Adipose tissue (tissue), 3 donors: ENCODE data around the gene TBC1D12. TPM values are rescaled to one million over a fixed set of nuclear protein-coding genes. Genes with fewer than 3 reads are reported as not detected.

Source experiments
- H3K27ac ChIP-seq: one replicate; pipeline ENCODE4 v1.5.1; 2013; ENCODE audit warnings: low read depth, low read length
- WGBS, 3 donors: extraction: QIAGEN DNeasy Blood & Tissue Kit; methylation state at CpG; one replicate each; pipeline ENCODE4 v1.1.7; 2013; 5-methylcytosine and 5-hydroxymethylcytosine counted together
- polyA plus RNA-seq, 3 donors: library from polyadenylated mRNA; stranded (reverse); fragments of 200-250 nt; gene quantifications; one replicate each; pipeline ENCODE4 v1.2.3, GENCODE V29; 2013
- donor health status: healthy with polysubstance abuse.
- donor health status: Bipolar disorder and iron deficiency.
- donor health status: healthy.

The TBC1D12 gene
- polyA plus RNA-seq, 3 donors: 2.9 to 7.6 (median 4.1) TPM

DNA sequence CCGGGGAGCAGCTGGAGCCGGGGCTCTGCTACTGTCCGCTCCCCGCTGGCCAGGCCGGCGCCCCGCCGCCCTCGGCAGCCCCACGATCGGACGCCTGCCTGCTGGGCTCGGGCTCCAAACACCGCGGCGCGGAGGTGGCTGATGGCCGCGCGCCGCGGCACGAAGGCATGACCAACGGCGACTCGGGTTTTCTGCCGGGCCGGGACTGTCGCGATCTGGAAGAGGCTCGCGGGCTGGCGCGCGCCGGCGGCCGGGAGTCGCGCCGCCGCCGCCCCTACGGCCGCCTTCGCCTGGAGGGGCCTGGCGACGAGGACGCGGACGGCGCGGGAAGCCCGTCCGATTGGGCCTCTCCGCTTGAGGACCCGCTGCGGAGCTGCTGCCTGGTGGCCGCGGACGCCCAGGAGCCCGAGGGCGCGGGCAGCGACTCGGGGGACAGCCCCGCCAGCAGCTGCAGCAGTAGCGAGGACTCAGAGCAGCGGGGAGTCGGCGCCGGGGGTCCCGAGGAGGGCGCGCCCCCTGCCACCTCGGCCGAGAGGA lies 570 bp downstream of the TBC1D12 start:
- peak overlapping the region; percentile 86 for H3K27ac ChIP-seq
- WGBS, 3 donors: 0 to 1% (median 1%) methylated on average over 66 to 77 of the region's 77 CpGs

DNA sequence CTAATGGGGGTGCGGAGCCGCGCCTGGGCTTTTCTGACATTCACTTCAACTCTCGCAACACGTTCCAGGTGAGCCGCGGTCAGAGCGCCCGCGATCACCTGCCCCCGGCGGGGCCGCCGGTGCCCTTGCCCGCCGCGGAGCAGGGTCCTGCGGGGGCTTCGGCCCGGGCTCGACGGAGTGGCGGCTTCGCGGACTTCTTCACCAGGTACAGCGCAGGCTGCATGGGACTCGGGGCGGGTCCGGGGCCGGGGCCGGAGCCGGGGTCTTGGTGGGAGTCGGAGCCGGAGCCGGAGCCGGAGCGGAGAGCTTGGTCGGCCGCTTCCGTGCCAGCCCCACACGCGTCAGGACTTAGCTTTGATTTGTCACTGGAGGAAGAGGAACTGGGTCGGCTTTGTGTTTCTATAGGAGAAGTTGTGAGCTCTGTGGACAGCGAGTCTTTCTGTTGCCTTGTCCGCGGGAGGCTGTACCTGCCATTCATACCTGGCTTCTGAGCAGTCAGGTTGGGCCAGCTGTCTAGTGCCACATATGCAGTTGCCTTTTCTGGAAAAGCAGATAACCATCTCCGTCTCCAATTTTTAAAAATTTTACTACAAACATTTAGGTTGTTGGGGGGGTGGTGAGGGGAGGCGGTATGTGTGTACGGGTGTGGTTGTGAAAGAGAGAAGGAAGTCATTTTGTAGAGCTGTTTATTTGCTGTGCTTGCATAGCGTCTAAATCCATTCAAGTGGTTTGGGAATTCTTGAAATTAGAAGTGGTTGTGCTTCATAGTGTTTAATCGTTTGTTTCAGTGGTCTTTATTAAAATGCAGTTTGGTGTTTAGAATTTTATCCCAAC lies 1.3 kb downstream of the TBC1D12 start:
- H3K27ac ChIP-seq: peak overlapping the region; percentile 86
- 0 to 1% (median 1%) methylated on average over 37 to 51 of the region's 51 CpGs for WGBS, 3 donors

DNA sequence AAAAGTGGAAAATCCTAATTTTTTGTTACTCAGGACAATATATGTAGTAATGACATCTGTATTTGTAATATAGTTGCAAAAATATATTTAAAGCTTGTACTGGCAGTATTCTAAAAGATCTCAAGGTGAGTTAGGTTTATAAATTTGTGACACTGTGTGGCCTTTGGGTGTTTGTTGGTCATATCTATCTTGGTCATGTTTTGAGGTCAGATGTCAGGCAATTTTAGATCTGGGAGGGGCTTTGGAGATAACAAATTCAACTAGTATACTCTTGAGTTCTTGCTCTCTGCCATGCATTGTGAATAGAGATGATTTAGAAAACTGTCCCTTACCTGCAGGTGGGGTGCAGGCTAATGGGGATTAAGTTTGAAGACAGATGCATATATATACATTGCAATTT lies 3.1 kb downstream of the TBC1D12 start:
- no peak overlapping the region for H3K27ac ChIP-seq

DNA sequence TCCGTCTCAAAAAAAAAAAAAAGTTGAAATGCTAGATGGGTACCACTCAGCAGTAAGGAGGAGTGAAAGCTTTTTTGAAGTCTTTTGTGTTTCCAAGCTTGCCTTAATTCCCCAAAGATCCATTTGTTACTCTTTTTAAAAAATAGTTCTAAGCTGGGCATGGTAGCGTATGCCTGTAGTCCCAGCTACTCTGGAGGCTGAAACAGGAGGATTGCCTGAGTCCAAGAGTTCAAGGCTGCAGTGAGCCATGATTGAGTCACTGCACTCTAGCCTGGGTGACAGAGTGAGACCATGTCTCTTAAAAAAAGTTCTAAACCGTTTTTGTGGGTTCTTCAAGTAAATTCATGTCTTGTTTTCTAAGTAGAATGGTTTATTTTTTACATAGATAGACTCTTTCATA lies 5.3 kb downstream of the TBC1D12 start:
- 75 to 82% (median 75%) methylated on average over 3 of the region's 3 CpGs for WGBS, 3 donors
- no peak overlapping the region for H3K27ac ChIP-seq

DNA sequence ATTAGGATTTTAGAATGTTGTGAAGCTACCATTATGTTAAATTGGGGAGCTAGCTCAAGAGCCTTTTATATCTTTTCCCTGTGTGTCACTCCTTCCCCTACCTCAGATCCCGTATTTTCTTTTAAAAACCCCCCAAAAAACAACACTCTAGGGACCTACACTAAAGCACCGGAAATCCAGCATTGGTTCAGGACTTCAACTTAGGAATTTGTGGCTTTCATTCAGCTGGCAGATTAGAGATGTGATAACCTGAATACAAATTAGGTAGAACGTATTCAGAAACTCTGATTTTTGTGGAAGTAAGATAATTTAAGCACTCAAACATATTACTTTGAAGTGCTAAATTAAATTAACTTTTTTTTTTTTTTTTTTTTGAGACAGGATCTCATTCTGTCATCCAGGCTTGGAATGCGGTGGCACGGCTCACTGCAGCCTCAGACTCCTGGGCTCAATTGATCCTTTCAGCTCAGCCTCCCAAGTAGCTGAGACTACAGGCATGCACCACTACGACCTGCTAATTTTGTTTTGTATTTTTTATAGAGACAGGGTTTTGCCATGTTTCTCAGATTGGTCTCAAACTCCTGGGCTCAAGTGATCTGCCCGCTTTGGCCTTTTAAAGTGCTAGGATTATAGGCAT lies 6.8 kb downstream of the TBC1D12 start:
- no peak overlapping the region for H3K27ac ChIP-seq
- WGBS, 3 donors: 55 to 65% (median 57%) methylated on average over 7 of the region's 7 CpGs

DNA sequence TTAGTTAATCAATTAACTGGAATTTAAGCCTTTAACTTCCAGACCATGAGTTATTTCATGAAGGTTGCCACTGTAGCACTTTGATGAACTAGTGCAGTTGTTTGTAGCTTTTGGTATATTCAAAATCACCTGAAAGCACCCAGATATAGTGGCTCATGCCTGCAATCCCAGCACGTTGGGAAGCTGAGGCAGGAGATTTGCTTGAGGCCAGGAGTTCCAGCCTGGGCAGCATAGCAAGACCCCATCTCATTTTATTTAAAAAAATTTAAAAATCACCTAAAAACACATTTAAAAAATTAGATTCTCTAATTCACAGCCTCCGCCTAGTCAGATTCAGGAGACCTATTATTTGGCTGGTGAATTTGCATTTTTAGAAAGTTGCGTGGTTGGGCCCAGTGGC lies 9.0 kb downstream of the TBC1D12 start:
- WGBS, 3 donors: 92 to 99% (median 98%) methylated on average over 3 of the region's 3 CpGs
- H3K27ac ChIP-seq: no peak overlapping the region

DNA sequence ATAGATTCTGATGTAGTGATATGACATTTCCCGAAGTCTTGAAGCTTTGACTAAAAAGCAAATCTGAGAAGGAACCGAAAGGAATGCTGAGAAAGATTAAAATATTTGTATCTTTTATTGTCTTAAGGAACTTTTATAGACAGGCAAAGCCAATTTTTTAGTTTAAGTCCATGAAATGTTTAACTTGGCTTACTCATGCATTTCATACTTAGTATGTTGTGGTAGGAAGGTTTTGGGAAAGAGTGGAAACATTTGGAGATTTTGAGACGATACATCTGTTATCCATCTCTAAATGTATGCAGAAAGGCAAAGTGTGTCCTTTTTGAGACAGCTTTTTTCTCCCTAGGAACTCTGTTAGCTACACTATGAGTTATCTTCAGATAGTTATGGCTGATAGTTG lies 10.1 kb downstream of the TBC1D12 start:
- no peak overlapping the region for H3K27ac ChIP-seq
- 56 to 75% (median 72%) methylated on average over 3 of the region's 3 CpGs for WGBS, 3 donors

DNA sequence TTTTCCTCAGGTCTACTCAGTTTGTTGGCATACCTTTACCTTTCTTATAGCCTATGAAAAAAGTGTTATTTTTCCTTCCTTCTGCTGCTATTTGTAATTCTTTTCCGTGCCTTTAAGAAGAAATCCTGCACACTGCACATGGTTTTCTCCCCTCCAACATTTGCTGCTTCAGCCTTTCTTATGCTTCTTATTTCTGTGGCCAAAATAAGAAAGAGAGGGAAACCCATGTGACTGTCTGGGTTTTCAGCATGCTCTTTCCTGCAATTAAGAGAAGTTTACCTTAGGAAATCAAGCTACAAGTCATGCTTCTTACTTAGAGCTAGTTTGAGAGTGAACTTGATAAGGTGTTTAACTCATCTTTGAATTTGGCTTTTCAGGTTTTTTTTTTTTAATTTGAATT lies 11.0 kb downstream of the TBC1D12 start:
- 31 to 64% (median 43%) methylated on average over 1 of the region's 1 CpG for WGBS, 3 donors
- H3K27ac ChIP-seq: no peak overlapping the region

DNA sequence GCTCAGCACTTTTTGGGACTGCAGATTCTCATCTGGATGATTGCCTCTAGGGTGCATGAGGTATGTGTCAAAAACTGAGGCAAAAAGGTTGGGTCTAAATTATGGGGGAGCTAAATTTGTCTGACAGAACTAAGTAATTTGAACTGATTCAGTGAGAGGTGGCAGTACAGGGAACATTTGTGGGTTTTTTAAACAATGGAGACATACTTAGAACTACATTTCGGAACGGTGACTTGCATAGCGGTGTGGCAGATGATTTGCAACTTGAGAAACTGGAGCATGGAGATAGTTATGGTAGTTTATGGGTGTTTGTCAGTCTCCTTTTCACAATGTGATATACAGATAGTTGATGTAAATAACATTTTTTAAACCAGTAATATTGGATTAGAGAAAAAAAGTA lies 14.6 kb downstream of the TBC1D12 start:
- 86 to 92% (median 87%) methylated on average over 3 of the region's 3 CpGs for WGBS, 3 donors

DNA sequence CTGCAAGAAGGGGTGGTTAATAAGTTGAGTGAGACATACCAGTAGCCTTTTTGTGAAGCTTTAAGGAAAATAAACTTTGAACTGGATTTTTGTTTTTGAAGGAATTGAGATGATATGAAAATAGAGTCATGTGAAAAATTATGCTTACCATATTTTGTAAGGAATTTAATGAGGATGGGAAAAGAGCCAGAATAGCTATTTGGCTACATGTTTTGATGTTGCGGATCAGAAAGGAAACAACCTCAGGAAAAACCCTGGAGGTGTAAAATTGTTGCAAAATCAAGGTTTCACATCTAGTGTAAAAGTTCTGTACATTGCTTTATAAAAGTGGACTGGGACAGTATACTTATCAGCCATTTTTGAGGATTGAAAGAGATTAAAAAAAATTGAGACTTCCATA lies 15.0 kb downstream of the TBC1D12 start:
- H3K27ac ChIP-seq: no peak overlapping the region
- 57 to 82% (median 61%) methylated on average over 1 of the region's 1 CpG for WGBS, 3 donors

More for the DNA sequence above, 14.6 kb downstream of the TBC1D12 start:
- H3K27ac ChIP-seq: no peak overlapping the region

DNA sequence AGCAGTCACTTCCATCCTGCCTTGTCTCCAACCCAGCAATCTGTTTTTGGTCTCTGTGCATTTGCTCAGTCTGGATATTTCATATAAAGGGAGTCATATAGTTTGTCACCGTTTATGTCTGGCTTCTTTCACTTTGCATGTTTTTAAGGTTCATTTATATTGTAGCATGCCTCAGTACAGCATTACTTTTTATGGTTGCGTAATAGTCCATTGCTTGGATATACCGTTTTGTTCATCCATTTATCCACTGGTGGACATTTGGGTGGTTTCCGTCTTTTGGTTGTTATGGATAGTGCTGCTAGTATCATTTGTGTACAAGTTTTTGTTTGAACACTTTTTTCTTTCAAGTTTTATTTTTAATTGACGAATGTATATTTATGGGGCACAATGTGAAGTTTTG lies 18.2 kb downstream of the TBC1D12 start:
- H3K27ac ChIP-seq: no peak overlapping the region
- WGBS, 3 donors: 96 to 98% (median 97%) methylated on average over 5 of the region's 5 CpGs

DNA sequence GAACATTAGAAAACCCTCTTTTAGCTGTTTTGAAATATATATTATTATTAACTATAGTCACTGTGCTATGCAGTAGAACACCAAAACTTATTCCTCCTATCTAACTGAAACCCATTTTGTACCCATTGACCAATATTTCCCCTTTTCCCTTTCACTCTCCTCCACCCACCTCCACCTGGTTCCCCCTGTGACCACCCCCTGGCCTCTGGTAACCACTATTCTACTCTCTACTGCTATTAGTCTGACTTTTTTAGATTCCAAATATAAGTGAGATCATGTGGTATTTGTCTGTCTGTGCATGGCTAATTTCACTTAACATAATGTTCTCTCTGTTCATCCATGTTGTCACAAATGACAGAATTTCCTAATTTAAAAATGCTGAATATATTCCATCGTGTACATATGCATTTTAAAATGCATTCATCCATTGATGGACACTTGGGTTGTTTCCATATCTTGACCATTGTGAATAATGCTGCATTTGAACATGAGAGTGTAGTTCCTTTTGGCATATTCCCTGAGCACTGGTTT lies 18.7 kb downstream of the TBC1D12 start:
- H3K27ac ChIP-seq: no peak overlapping the region
- WGBS, 3 donors: 44 to 62% (median 60%) methylated on average over 1 of the region's 1 CpG

DNA sequence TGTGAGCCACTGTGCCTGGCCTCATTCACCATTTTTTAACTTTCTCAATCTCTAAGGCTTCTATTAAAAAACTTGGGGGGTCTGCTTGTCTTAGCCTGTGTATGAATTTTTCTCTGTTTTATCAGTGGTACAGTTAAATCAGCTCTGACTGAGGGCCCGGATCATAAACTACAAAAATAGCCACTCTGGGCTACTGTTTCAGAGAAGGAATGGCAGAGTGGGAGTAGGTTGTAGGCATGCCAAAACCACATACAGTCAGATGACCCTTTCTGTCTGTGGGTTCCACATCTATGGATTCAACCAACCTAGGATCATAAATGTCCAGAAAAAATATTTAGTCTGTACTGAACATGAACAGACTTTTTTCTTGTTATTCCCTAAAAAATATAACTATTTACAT lies 21.3 kb downstream of the TBC1D12 start:
- 35 to 76% (median 50%) methylated on average over 1 of the region's 1 CpG for WGBS, 3 donors
- no peak overlapping the region for H3K27ac ChIP-seq

DNA sequence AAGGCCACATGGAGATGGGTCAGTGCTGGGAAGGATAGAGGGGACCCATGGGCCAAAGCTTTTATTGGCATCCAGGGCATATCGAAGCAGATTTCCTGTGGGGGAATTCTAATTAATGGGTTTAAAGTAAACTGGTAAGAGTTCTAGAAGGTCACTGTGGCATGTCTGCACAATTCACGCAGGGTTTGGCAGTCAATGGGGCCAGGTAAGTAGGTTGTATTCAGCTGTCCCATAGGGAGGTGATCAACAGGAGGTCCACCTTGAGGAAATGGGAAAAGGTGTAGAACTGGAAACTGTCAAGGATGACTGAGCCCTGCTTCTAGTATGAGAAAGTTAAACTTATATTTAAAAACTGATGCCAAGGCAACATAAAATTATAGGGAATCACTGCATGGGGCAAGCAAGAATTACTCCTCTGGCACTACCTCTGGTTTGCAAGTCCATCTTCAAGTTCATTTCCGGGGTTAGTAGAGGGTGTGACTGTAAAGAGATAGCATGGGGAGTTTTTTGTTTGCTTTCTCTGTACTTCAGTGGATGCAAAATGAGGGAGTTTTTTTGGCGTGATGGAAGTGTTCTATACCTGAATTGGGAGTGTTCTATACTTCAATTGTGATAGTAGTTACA lies 22.5 kb downstream of the TBC1D12 start:
- 90 to 93% (median 92%) methylated on average over 4 of the region's 4 CpGs for WGBS, 3 donors

DNA sequence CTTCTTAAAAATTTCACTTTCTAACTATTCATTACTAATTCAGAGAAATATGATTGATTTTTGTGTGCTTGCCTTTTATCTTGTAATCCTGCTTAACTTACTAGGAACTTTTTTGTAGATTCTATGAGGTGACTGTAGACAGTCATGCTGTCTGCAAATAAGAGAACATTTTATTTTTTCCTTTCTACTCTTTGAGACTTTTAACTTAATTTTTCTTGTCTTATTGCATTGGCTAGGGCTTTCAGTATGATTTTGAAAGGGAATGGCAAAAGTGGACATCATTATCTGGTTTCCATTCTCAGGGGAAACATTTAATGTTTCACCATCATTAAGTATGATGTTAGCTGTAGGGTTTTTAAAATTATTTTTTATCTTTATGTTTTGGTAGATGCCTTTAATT lies 23.6 kb downstream of the TBC1D12 start:
- H3K27ac ChIP-seq: no peak overlapping the region

More for the DNA sequence above, 22.5 kb downstream of the TBC1D12 start:
- H3K27ac ChIP-seq: no peak overlapping the region

DNA sequence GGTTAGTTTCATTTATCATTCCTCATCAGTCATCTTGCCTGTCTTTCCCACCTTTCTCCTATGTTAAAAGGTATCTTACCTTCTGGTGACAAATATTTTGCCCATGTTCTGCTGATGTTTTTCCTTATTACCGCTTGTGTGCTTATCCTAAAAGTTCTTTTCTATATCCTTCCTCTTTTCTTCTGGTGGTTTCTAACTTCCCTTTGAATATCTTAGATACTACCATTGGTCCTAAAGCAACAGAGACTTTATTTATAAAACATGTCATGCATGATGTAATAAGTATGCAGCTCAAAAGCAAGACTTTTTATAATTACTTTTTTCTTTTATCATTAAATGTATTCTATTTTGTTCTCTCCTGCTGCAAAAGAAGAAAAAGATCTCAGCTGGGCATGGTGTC lies 24.8 kb downstream of the TBC1D12 start:
- no peak overlapping the region for H3K27ac ChIP-seq
- 45 to 89% (median 76%) methylated on average over 1 of the region's 1 CpG for WGBS, 3 donors

DNA sequence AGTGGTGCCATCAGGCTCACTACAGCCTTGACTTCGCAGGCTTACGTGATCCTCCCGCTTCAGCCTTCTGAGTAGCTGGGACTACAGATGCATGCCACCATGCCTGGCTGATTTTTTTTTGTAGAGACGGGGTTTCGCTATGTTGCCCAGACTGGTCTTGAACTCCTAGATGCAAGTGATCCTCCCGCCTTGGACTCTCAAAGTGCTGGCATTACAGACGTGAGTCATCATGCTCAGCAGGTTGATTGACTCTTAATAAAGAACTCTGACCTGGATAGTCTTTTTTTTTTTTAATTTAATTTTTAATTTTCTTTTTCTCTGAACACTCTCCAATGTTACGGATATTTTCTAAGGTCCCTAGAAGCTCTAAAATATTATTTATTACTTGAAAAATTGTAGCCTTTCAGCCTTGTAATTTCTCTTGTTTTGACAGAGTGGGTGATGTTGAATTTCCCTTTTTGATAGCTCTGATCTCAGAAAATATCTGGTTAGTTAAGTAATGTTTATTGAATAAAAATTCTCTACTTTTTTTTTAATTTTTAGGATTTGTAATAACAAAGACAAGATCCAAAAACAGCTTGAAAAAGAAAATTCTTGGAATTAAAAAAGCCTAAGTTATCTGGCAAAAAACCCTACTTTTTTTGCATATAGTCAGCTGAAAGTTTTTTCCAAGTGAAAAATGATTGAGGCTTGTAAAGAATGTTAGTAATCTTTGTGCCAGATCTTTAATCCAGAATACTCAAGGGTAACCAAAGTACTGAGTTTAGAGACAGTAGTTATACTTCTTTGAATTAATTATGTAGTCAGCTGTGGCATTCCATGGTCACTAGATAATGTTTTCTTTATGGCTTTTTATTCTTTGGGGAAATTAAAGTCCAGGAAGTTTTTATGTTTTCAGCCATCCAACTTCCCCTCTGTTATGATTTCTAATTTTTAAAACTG lies 26.7 kb downstream of the TBC1D12 start:
- WGBS, 3 donors: 69 to 83% (median 76%) methylated on average over 8 of the region's 8 CpGs
- H3K27ac ChIP-seq: no peak overlapping the region

DNA sequence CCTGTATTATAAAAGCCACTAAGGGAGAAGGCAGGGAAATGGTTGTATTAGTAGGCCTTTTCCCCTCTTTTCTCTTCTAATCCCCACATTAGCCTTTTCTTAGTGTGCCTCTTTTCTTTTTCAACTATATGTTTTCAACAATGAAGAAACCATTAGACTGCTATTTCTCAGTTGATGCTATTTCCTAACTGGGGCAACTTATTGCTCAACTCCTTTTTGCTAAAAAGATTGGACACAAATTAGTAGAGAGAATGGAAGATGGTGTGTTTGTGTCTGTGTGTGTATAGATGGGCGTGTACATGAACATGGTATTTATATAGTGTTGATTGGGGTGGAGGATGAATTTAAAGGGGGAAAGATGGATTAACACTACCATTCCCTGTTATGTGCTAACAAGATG lies 28.4 kb downstream of the TBC1D12 start:
- H3K27ac ChIP-seq: no peak overlapping the region

More for the DNA sequence above, 28.4 kb downstream of the TBC1D12 start:
- 78 to 97% (median 85%) methylated on average over 1 of the region's 1 CpG for WGBS, 3 donors
